Activated T-helper 17 cell treated with anti-CD3 and anti-CD28 coated beads, Interleukin-2, amount 50 U/mL, for 72 hours (primary cell): ENCODE data around the gene NUMA1. TPM values are rescaled to one million over a fixed set of nuclear protein-coding genes. Genes with fewer than 3 reads are reported as not detected.

Experiments used
- ATAC-seq: fragments of 150-1000 bp; cut with Tn5 transposase; replicated peaks from 2 replicates; pipeline ENCODE4 v1.10.0; 2021; ENCODE audit warnings: mild to moderate bottlenecking, moderate library complexity
- H3K27ac Mint-ChIP-seq: one replicate; pipeline ENCODE4 v1.8.0; 2022; ENCODE audit warnings: mixed read lengths
- H3K27me3 Mint-ChIP-seq: one replicate; pipeline ENCODE4 v1.8.0; 2022; ENCODE audit warnings: mixed read lengths
- H3K36me3 Mint-ChIP-seq: one replicate; pipeline ENCODE4 v1.8.0; 2022; ENCODE audit warnings: low read depth, mild to moderate bottlenecking, mixed read lengths
- H3K4me1 Mint-ChIP-seq: one replicate; pipeline ENCODE4 v1.8.0; 2022; ENCODE audit warnings: mixed read lengths
- H3K4me3 Mint-ChIP-seq: one replicate; pipeline ENCODE4 v1.8.0; 2022; ENCODE audit warnings: mild to moderate bottlenecking, mixed read lengths
- H3K9me3 Mint-ChIP-seq: one replicate; pipeline ENCODE4 v1.8.0; 2022; ENCODE audit warnings: mixed read lengths
- total RNA-seq, 2 donors: library from RNA; stranded (reverse); gene quantifications; one replicate each; pipeline ENCODE4 v1.2.3, GENCODE V29; 2022

Gene NUMA1
- total RNA-seq, 2 donors from 2014 or later = 179 to 277 TPM

DNA sequence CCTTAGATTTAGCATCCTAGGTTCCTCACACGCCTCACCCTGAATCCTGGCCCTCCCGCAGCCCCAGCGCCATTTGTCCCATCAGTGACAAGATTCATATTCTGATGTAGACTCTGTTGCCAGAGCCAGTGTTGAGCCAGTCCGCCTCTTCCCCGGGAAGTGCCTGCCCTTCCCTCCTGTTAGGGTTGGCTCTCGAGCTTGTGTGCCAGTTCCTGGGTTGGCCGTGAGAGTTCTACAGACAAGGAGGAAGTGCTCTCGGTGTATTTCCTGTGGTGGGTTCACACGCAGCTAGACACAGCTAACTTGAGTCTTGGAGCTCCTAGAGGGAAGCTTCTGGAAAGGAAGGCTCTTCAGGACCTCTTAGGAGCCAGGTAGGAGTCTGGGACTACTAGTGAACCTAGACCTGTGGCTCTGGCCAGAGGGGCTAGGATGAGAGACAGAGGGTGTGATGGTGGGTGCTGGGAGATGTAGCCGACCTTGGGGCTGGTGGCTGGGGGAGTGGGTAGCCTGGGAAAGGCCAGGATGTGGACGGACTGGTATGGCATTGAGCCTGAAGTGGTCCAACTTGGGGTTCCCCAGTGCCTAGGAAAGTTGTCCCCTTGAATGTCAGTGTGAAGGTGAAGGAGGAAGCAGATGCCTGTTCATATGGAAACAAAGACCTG lies 81.6 kb downstream of the NUMA1 start, which contains the start of gene IL18BP:
IL18BP (plus strand) TSS at position 261 of the 662 bp plus-strand sequence. CDS start 1,076 bp downstream, outside the sequence.
- Mint-ChIP-seq H3K27ac (peak within 1 kb of the TSS; percentile 96), H3K36me3 (peaks cover 47% of the 10 kb centered on the region), H3K27me3 (no peaks in the 10 kb centered on the region), H3K4me1 (peaks cover 15% of the 10 kb centered on the region), H3K9me3 (no peaks in the 10 kb centered on the region), H3K4me3 (peak within 1 kb of the TSS; percentile 76)
- ATAC-seq = peak; percentile 38

DNA sequence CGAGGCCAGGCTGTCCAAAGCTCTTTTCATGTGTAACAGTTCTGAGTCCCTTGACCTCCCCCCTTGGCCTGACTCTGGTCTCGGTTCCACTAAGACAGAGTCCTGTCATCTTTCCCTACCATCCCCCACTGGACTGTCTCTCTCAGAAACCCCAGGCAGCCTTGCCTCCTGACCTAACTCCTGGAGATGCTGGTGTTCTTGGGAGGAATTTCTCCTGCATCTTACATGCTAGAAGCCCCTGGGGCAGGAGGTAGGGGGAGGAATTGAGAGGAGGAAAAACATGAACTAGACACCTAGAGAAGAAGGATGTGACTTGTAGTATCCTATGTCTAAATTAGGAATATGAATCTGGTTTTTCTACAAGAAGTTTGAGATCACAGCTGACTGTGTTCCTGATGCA lies 82.3 kb downstream of the NUMA1 start:
- no peaks in the 10 kb centered on the region for H3K27me3 Mint-ChIP-seq
- no peak for ATAC-seq
- H3K4me1 Mint-ChIP-seq = peaks cover 19% of the 10 kb centered on the region
- H3K4me3 Mint-ChIP-seq = peak overlapping the region; percentile 76
- H3K27ac Mint-ChIP-seq = peak overlapping the region; percentile 96
- H3K9me3 Mint-ChIP-seq = no peaks in the 10 kb centered on the region
- peaks cover 45% of the 10 kb centered on the region for H3K36me3 Mint-ChIP-seq

DNA sequence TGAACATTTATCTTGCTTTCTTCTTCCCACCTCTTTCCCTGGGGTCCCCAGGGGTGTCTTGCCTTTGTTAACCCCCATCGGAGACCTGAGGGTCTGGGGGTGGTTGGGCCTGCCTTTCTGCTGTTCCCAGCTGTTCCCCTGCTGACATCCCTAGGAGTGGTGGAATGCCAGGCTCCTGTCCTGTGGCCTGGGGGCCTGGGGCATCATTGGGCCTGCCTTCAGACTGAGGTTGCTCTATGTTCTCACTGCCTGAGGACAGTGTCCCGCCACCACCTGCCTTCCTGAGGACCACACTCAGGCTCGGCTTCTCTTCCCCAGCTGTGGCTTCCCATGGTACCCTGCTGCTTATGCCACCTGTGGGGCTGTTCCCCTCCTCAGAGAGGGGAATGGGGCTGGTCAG lies 82.7 kb downstream of the NUMA1 start:
- Mint-ChIP-seq H3K27ac (peak overlapping the region; percentile 96), H3K36me3 (peaks cover 44% of the 10 kb centered on the region), H3K4me3 (no peak overlapping the region), H3K27me3 (no peaks in the 10 kb centered on the region), H3K4me1 (peaks cover 20% of the 10 kb centered on the region), H3K9me3 (no peaks in the 10 kb centered on the region)
- no peak for ATAC-seq

DNA sequence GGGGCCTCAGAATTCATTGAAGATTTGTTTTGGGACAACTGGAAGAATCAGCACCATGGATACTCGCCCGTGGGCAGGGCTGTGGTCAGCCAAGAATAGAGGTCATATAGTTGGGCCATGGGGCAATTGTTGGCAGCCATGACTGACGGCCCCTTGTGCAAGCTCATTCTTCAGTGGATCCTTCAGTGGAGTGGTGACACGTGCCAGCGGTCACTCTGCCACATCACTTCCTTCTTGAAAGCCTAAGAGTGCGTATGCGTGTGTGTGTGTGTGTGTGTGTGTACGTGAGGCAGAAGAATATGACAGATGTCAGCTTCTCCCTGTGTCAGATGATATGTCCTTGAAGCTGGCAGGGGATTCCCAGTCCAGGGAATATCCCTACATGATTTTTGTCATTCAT lies 83.4 kb downstream of the NUMA1 start:
- Mint-ChIP-seq H3K4me1 (peaks cover 20% of the 10 kb centered on the region), H3K9me3 (no peaks in the 10 kb centered on the region), H3K27me3 (no peaks in the 10 kb centered on the region), H3K27ac (peak overlapping the region; percentile 13), H3K4me3 (no peak overlapping the region), H3K36me3 (peaks cover 38% of the 10 kb centered on the region)
- ATAC-seq = no peak

DNA sequence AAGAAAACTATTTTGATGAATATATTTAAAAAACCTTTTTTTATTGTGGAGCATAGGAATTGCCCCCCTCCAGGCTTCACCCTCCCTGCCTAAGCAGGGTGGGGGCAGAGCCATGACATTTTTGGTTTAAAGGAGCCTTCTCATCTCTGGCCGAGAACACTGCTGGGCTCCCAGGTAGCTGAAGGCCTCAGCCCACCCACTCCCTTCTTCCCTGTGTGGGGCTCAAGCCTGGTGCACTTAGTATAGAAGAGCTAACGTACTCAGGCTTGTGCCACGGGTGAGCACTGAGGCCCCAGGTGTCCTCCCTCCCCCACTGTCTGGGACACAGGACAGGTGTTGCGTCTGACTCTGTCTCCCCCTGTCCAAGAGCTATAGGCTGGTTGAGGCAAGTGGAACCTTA lies 83.8 kb downstream of the NUMA1 start:
- Mint-ChIP-seq H3K9me3 (no peaks in the 10 kb centered on the region), H3K4me3 (no peak overlapping the region), H3K27me3 (no peaks in the 10 kb centered on the region), H3K27ac (peak overlapping the region; percentile 13), H3K4me1 (peaks cover 20% of the 10 kb centered on the region), H3K36me3 (peaks cover 38% of the 10 kb centered on the region)
- ATAC-seq = no peak

DNA sequence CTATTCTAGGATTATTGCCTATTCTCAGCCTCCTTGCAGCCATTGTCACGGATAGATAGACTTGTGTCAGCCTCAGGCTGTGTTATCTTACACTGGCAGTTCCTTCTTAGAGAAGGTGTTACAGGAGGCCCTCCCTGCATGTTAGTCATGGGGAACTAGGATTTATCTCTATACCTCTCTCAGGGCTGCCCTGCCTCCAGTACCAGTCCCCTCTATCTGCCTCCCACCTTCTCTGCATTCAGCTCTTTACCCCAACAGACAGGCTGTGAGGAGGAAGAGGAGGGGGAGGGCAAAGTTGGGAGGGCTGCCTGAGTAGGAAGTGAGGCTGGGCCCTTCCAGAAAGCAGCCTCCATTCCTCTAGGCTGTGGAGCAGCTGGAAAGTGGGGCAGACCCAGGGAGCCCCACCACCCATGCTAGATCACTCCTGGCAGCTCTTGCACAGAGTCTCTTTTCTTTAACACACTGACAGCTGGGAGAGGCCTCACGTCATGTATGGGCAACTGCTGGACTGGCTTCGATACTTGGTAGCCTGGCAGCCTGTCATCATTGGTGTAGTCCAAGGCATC lies 84.5 kb downstream of the NUMA1 start:
- Mint-ChIP-seq H3K27ac (no peak overlapping the region), H3K36me3 (peaks cover 39% of the 10 kb centered on the region), H3K4me1 (peaks cover 20% of the 10 kb centered on the region), H3K27me3 (no peaks in the 10 kb centered on the region), H3K9me3 (no peaks in the 10 kb centered on the region), H3K4me3 (no peak overlapping the region)
- ATAC-seq = no peak

DNA sequence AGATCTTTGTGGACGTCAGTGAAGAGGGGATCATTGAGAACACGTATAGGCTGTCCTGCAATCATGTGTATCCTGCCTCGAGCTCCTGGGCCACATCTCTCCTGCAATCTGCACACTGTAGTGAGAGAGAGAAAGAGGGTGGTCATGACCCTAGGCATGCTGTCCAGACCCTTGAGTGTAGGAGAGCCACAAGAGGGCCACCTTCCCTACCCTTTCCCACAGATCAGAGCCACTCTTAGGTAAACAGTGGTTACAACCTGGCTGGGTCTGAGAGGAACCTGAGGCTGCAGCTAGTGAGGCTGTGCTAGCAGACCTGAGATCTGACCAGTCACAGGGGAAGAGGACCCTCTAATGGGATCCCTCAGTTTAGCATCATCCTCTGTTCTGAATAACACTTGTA lies 85.6 kb downstream of the NUMA1 start:
- no peaks in the 10 kb centered on the region for H3K27me3 Mint-ChIP-seq
- no peak for ATAC-seq
- H3K4me1 Mint-ChIP-seq = peaks cover 20% of the 10 kb centered on the region
- H3K27ac Mint-ChIP-seq = no peak overlapping the region
- no peak overlapping the region for H3K4me3 Mint-ChIP-seq
- H3K9me3 Mint-ChIP-seq = no peaks in the 10 kb centered on the region
- peaks cover 49% of the 10 kb centered on the region for H3K36me3 Mint-ChIP-seq

DNA sequence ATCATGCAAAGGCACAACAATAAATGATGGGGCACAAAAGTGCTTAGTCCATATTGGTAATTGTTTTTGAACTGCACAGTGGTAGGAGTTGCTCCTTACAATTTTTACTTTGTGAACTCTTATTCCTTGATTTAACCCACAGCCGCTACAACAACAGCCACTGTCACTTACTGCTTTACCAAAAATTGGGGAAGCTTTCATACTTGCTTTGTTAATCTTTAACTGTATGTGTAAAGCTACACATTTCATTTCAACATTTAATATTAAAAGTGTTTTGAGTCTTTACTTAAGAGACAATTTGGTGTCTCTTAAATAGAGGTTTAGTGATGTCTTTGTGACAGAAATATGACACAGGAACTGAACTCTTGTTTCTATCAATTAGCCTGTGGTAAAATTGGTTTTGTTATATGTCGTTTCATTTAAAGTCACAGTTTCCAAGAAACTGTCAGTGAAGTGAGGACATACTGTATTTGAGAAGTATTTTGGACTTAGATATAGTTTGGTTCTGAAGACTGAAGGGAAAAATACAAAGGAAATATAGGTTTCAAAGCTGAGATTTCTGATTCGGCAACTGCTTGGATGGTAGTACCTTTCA lies 88.1 kb downstream of the NUMA1 start:
- no peaks in the 10 kb centered on the region for H3K27me3 Mint-ChIP-seq
- H3K9me3 Mint-ChIP-seq = no peaks in the 10 kb centered on the region
- ATAC-seq = no peak
- peak overlapping the region; percentile 48 for H3K27ac Mint-ChIP-seq
- H3K4me1 Mint-ChIP-seq = peaks cover 5% of the 10 kb centered on the region
- H3K4me3 Mint-ChIP-seq = no peak overlapping the region
- H3K36me3 Mint-ChIP-seq = peaks cover 54% of the 10 kb centered on the region

DNA sequence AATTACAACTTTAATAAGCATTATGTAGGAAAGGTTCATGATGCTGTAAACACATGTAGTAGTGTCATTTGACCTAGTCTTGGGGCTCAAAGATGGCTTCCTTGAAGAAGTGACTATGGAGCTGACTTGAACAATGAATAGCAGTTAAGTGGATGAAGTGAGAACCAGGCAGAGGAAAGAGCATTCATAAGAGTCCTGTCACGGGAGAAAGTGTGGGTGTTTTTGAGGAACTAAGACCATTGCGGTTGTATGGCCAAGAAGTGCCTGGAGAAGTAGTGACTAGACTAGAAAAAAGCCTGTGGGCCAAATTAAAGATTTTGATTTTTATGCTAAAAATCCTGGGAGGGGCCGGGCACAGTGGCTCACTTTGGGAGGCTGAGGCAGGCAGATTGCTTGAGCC lies 88.8 kb downstream of the NUMA1 start:
- no peaks in the 10 kb centered on the region for H3K9me3 Mint-ChIP-seq
- no peak overlapping the region for H3K4me3 Mint-ChIP-seq
- H3K27me3 Mint-ChIP-seq = no peaks in the 10 kb centered on the region
- peaks cover 60% of the 10 kb centered on the region for H3K36me3 Mint-ChIP-seq
- ATAC-seq = no peak
- H3K4me1 Mint-ChIP-seq = peaks cover 5% of the 10 kb centered on the region
- H3K27ac Mint-ChIP-seq = no peak overlapping the region

DNA sequence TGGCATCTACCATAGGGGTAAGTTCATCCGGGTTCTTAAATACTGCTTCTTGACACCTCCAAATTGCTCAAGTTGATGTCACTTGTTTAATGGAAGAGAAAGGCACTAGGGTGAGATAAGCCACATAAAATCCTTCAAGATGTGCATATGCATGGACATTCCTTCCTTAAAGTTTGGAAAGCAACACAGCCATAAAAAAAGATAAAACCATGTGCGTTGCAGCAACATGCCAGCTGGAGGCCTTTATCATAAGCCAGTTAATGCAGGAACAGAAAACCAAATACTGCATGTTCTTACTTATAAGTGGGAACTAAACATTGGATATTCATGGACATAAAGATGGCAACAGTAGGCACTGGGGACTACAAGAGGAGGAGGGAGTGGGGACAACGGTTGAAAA lies 89.6 kb downstream of the NUMA1 start:
- Mint-ChIP-seq H3K4me1 (peaks cover 10% of the 10 kb centered on the region), H3K9me3 (no peaks in the 10 kb centered on the region)
- no peak for ATAC-seq

DNA sequence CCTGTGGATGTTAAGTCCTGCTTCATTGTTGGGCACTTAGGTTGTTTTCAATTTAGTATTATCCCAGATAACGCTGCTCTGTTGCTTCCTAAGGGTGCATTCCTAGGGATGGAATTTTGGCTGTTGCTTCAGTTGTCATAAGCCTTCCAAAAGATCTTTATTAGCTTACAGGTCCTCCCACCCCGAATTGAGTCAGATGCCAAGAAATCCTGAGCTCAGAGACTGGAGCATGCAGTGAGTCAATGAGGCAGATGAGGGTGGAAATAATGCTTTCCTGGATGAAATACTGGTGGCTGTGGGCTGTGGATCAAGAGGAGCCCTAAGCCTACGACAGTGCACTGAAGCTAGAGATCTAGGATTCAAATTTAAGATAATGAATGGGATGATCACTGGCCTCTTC lies 92.3 kb downstream of the NUMA1 start:
- Mint-ChIP-seq H3K27ac (no peak overlapping the region), H3K9me3 (no peaks in the 10 kb centered on the region), H3K4me1 (peaks cover 6% of the 10 kb centered on the region), H3K27me3 (no peaks in the 10 kb centered on the region), H3K36me3 (peaks cover 72% of the 10 kb centered on the region), H3K4me3 (no peak overlapping the region)
- no peak for ATAC-seq

More for the DNA sequence above, 89.6 kb downstream of the NUMA1 start:
- H3K27me3 Mint-ChIP-seq = no peaks in the 10 kb centered on the region
- peaks cover 68% of the 10 kb centered on the region for H3K36me3 Mint-ChIP-seq
- no peak overlapping the region for H3K27ac Mint-ChIP-seq
- no peak overlapping the region for H3K4me3 Mint-ChIP-seq

DNA sequence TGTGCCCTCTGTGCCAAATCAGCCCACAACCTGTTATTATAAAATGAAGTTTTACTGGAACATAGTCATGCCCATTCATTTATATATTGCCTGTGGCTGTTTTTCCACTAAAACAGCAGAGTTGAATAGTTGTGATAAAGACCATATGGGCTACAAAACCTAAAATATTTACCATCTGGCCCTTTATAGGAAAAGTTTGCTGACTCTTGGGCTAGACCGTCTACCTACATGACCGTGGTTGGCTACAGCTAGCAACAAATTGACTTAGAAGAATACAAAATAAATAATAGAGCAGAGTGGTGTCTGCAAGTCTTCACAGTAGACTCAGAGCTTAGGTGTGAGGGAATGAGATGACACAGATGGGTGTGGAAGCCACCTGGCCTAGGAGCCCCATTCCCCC lies 92.8 kb downstream of the NUMA1 start:
- Mint-ChIP-seq H3K9me3 (no peaks in the 10 kb centered on the region), H3K27me3 (no peaks in the 10 kb centered on the region), H3K4me3 (no peak overlapping the region), H3K36me3 (peaks cover 74% of the 10 kb centered on the region), H3K4me1 (peaks cover 5% of the 10 kb centered on the region), H3K27ac (no peak overlapping the region)
- ATAC-seq = no peak

DNA sequence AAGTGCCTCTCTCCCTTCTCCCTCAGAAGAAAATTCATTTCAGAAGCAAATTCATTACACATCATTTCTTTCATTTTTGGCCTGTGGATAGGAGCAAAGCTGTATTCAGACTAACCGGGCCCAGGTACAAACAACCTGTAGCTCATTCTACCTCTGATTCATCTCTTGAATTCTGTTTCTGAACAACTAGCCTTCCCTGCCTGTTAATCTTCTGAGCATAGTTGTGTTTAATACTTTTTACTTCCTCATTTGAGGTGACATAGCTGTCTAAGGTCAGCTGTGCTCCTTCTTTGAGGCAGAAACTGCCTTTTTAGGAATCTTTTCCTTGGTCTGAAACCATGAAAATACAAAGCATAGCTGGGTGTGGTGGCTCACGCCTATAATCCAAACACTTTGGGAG lies 94.2 kb downstream of the NUMA1 start:
- no peak overlapping the region for H3K4me3 Mint-ChIP-seq
- peaks cover 5% of the 10 kb centered on the region for H3K4me1 Mint-ChIP-seq
- no peaks in the 10 kb centered on the region for H3K27me3 Mint-ChIP-seq
- H3K27ac Mint-ChIP-seq = peak overlapping the region; percentile 16
- peak; percentile 67 for ATAC-seq
- H3K9me3 Mint-ChIP-seq = no peaks in the 10 kb centered on the region
- peaks cover 79% of the 10 kb centered on the region for H3K36me3 Mint-ChIP-seq

DNA sequence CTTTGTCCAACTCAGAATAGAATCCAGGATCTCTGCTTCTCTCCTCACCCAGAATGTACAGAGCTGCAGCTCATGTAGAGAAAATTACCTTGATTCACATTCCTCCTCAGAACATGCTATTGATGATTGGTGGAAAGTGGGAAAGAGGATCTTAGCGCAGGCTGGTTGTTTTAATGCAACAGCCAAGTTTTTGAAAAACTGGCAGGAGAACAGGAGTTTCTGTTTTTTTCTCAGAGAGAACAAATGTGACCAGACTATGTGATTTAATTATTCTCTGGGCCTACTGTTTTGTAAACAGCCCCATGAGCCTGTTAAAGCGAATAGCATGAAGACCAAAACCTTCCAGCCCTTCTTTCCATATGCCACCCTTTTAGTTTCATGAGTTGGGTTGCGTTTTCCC lies 100.7 kb downstream of the NUMA1 start:
- ATAC-seq = no peak
- Mint-ChIP-seq H3K27ac (no peak overlapping the region), H3K9me3 (no peaks in the 10 kb centered on the region), H3K36me3 (peaks cover 84% of the 10 kb centered on the region), H3K27me3 (no peaks in the 10 kb centered on the region), H3K4me1 (peaks cover 4% of the 10 kb centered on the region), H3K4me3 (no peak overlapping the region)

DNA sequence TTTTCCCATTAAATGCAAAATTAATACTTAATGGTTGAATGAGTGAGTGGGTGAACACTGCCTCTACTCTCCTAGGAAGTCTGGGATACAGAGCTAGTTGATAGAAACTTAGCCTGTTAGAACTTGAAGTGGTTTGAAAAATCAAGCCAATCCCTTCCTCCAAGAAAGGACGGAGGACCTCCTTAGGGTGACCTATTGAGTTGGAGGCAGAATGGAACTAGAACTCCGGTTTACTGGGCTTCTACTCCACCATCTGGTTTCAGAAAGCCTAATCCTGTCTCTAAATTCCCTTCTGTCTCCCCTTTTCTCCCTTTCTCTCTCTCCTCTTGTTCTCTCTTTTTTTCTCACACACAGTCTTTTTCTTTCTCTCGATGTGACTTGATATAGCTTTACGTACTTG lies 101.2 kb downstream of the NUMA1 start:
- Mint-ChIP-seq H3K4me3 (no peak overlapping the region), H3K36me3 (peaks cover 86% of the 10 kb centered on the region), H3K27ac (no peak overlapping the region), H3K9me3 (no peaks in the 10 kb centered on the region), H3K4me1 (peaks cover 4% of the 10 kb centered on the region), H3K27me3 (no peaks in the 10 kb centered on the region)
- no peak for ATAC-seq
